GM12892 (cell line): ENCODE results near the gene FBL.

Experiments
- POLR2A ChIP-seq: IDR thresholded peaks from 2 replicates; pipeline ENCODE4 v1.6.1; 2011; ENCODE audit warnings: low read depth, low read length, control low read depth
- TAF1 ChIP-seq: IDR thresholded peaks from 2 replicates; pipeline ENCODE4 v1.6.1; 2011; ENCODE audit warnings: low read depth, mild to moderate bottlenecking, control low read depth, low read length, borderline replicate concordance

DNA sequence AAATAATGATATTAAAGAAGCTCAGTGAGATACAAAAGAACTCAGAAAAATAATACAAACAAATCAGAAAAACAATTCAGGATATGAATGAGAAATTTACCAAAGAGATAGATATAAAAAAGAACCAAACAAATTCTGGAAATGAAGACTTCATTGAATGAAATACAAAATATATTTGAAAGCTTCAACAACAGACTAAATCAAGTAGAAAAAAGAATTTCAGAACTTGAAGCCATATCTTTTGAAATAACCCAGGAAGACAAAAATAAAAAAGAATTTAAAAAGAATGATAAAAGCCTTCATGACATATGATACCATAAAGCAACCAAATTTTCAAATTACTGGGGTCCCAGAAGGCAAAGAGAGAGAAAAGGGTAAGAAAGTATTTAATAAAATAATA lies 57.9 kb downstream of the FBL start:
- TF ChIP-seq POLR2A: no peak
- no peak for TF ChIP-seq TAF1
